Adrenal gland (tissue), 5 donors: ENCODE data around the gene ARG2.

Experiments
- POLR2A ChIP-seq, 2 donors: fragments of 450-650 bp; IDR thresholded peaks; one replicate each; pipeline ENCODE4 v1.6.1; 2017; ENCODE audit warnings: antibody characterized with exemption in 2 of 2, mild to moderate bottlenecking in 2 of 2, moderate library complexity in 1 of 2
- TF ChIP-seq, protein P1 (sequence below), 6 experiments: fragments of 450-650 bp in 4 of 6; fragments of 200-600 bp in 2 of 6; sonication (generic) in 1 of 6; IDR thresholded peaks; 1 replicate in 5 of 6; 2 replicates in 1 of 6; pipeline versions ENCODE4 v1.5.1 to v1.8.0; 2016 to 2021; ENCODE audit warnings: antibody characterized with exemption in 6 of 6, mild to moderate bottlenecking in 2 of 6, moderate library complexity in 1 of 6
- donor health status: DM: no; HTN: no; CAD: no.

DNA sequence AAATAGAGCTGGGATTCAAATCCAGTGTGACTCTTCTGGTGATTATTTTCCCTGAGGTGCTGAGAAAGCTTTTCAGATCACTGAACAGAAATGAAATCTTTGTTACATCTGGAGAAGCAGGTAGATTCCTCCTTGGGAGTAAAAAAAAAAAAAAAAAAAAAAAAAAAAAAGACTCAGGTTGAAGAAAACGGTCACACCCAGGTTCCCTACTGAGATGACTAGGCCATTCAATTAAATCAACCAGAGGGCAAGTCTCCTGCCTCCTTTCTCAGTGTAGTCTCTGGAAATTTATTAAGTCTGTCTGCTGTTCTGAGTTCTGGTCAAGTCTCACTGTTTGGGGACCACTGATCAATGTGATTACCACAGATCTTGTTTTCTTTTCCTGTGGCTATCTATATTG, 24.0 kb downstream of the ARG2 start:
- no peak for TF ChIP-seq POLR2A (IDR thresholded peaks at IDR 0.05)
- TF ChIP-seq, protein P1, sequence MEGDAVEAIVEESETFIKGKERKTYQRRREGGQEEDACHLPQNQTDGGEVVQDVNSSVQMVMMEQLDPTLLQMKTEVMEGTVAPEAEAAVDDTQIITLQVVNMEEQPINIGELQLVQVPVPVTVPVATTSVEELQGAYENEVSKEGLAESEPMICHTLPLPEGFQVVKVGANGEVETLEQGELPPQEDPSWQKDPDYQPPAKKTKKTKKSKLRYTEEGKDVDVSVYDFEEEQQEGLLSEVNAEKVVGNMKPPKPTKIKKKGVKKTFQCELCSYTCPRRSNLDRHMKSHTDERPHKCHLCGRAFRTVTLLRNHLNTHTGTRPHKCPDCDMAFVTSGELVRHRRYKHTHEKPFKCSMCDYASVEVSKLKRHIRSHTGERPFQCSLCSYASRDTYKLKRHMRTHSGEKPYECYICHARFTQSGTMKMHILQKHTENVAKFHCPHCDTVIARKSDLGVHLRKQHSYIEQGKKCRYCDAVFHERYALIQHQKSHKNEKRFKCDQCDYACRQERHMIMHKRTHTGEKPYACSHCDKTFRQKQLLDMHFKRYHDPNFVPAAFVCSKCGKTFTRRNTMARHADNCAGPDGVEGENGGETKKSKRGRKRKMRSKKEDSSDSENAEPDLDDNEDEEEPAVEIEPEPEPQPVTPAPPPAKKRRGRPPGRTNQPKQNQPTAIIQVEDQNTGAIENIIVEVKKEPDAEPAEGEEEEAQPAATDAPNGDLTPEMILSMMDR (IDR thresholded peaks at IDR 0.05) = no peak
